Cardiac muscle cell (in vitro differentiated cells and primary cell): ENCODE data around the gene VTI1A. TPM values are rescaled to one million over a fixed set of nuclear protein-coding genes. Genes with fewer than 3 reads are reported as not detected.

Experiments
- DNase-seq, 2 donors: peaks; one replicate each; pipeline versions ENCODE4 v3.0.0 to v3.0.0-alpha.2; 2010 to 2017; ENCODE audit warnings: low read depth in 1 of 2, low spot score in 1 of 2
- H3K27ac ChIP-seq: fragments of 200-600 bp; sonication (generic); 2 replicates; pipeline ENCODE4 v1.5.1; 2016
- H3K27me3 ChIP-seq: fragments of 200-600 bp; sonication (generic); 2 replicates; pipeline ENCODE4 v1.6.0; 2016; ENCODE audit warnings: control low read depth
- H3K36me3 ChIP-seq: fragments of 200-600 bp; sonication (generic); 2 replicates; pipeline ENCODE4 v1.5.1; 2016; ENCODE audit warnings: control low read depth
- H3K4me1 ChIP-seq: fragments of 200-600 bp; sonication (generic); 2 replicates; pipeline ENCODE4 v1.8.1; 2017; ENCODE audit warnings: low read depth, mild to moderate bottlenecking, mixed run types
- H3K4me3 ChIP-seq: fragments of 200-600 bp; sonication (generic); 2 replicates; pipeline ENCODE4 v1.5.1; 2016; ENCODE audit warnings: mild to moderate bottlenecking
- H3K9me3 ChIP-seq: fragments of 200-600 bp; sonication (generic); 2 replicates; pipeline ENCODE4 v1.5.1; 2017; ENCODE audit warnings: low read depth, mild to moderate bottlenecking, control low read depth
- CTCF ChIP-seq: IDR thresholded peaks from 2 replicates; pipeline ENCODE4 v1.5.1; 2012; ENCODE audit warnings: low read depth, mild to moderate bottlenecking, low read length
- polyA plus RNA-seq: library from polyadenylated mRNA; unstranded; fragments of >200 nt; fragmentation: Nextera tagmentation; extraction: Ambion mirVana; gene quantifications from 2 replicates; pipeline ENCODE4 v1.2.1, GENCODE V29; 2016
- total RNA-seq: library from RNA; depleted of rRNA; stranded (reverse); fragments of >200 nt; gene quantifications from 2 replicates; pipeline ENCODE4 v1.2.3, GENCODE V29; 2016

Gene VTI1A
- total and polyA plus RNA-seq, 2 experiments from 2014 or later, result 19.3 to 33.1 TPM

- no peak overlapping the region for H3K4me3 ChIP-seq
- peaks cover 15% of the 10 kb centered on the region for H3K36me3 ChIP-seq
- TF ChIP-seq CTCF, result no peak
- H3K4me1 ChIP-seq, result no peaks in the 10 kb centered on the region
- no peaks in the 10 kb centered on the region for H3K27me3 ChIP-seq
- H3K27ac ChIP-seq, result no peak overlapping the region
- no peaks in the 10 kb centered on the region for H3K9me3 ChIP-seq
- no peak for DNase-seq
Measured at GRCh38 chr10:112465299-112465883, 18.4 kb downstream of the VTI1A start.

GRCh38 chr10:112466802-112467201, 19.8 kb downstream of the VTI1A start:
- Histone ChIP-seq H3K36me3 (peaks cover 15% of the 10 kb centered on the region), H3K27me3 (no peaks in the 10 kb centered on the region), H3K4me3 (no peak overlapping the region), H3K9me3 (no peaks in the 10 kb centered on the region), H3K4me1 (no peaks in the 10 kb centered on the region), H3K27ac (no peak overlapping the region)
- no peak for TF ChIP-seq CTCF
- no peak for DNase-seq

- no peaks in the 10 kb centered on the region for H3K9me3 ChIP-seq
- TF ChIP-seq CTCF, result no peak
- no peak overlapping the region for H3K4me3 ChIP-seq
- no peaks in the 10 kb centered on the region for H3K4me1 ChIP-seq
- H3K36me3 ChIP-seq, result peaks cover 15% of the 10 kb centered on the region
- no peak overlapping the region for H3K27ac ChIP-seq
- peak in 1 of 2 donors; percentile 8 for DNase-seq
- H3K27me3 ChIP-seq, result no peaks in the 10 kb centered on the region
Measured at GRCh38 chr10:112467541-112468075, 20.6 kb downstream of the VTI1A start.

- Histone ChIP-seq H3K4me1 (no peaks in the 10 kb centered on the region), H3K9me3 (no peaks in the 10 kb centered on the region), H3K36me3 (no peaks in the 10 kb centered on the region), H3K27me3 (no peaks in the 10 kb centered on the region), H3K4me3 (no peak overlapping the region), H3K27ac (no peak overlapping the region)
- TF ChIP-seq CTCF, result peak; percentile 64
- DNase-seq, result peak; percentile 42 to 73
Measured at GRCh38 chr10:112471878-112472487, 25.0 kb downstream of the VTI1A start.

- Histone ChIP-seq H3K4me3 (no peak overlapping the region), H3K27ac (no peak overlapping the region), H3K9me3 (no peaks in the 10 kb centered on the region), H3K4me1 (no peaks in the 10 kb centered on the region), H3K27me3 (no peaks in the 10 kb centered on the region), H3K36me3 (no peaks in the 10 kb centered on the region)
- peak; percentile 43 for TF ChIP-seq CTCF
- DNase-seq, result peak in 1 of 2 donors; percentile 17
Measured at GRCh38 chr10:112475575-112476218, 28.7 kb downstream of the VTI1A start.
